ENCODE data around the gene PLPP2.

Gene PLPP2

DNA sequence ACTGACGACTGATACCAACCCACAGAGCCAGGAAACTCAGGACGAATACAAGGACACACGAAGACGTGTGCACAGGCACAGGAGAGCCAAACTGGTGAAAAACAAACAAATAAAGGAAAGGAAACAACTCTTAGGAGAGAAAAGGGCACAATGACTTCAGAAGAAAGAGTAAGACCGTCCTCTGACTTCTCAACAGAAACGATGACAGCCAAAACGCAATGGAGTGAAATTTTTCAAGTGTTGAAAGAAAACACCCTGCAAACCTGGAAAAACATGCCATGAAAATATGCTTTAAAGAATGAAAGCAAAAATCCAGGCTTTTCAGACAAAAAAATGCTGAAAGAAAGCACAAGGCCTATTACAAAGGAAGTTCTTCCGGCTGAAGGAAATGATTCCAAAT lies 24.6 kb upstream of the PLPP2 start:
- DNase-seq (ENCODE audit: low read depth in 2 of 2) = no peak

DNA sequence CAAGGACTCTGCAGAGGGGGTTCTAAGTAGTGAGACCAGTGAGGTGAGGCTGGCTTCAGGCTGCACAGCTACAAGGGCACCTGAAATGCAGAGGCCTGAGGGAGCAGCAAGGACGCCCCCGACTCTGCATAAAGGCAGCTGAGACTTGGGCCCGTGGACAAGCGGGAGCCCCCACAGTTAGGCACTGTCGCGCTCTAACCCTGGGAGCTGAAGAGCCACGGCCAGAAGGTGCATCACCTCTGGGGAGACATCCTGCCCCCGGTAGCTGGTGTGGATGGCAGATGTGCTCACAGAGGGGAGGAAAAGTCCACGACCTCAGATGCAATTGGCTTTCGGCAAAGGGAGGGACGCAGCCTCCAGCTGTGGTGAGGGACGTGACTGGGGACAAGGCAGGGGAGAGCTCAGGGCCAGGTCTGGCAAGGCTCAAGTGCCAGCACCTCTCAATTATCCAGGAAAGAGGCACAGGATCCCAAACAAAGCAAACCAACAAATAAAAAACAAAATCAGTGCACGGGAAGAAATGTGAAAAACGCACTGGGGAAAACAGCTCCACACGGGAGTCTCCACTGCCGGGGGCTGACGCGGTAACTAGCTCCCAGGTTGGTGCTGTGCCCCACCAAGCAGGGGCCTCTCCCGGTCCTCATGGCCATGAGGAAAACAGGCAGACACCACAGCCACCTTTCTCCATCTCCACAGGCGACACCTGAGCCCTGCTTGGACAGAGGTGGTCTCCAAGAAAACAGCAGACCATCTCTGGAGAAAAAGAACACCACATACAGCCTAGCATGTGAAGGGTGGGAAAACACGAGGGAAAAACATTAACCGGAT lies 23.0 kb upstream of the PLPP2 start:
- no peak for DNase-seq (ENCODE audit: low read depth in 2 of 2)

DNA sequence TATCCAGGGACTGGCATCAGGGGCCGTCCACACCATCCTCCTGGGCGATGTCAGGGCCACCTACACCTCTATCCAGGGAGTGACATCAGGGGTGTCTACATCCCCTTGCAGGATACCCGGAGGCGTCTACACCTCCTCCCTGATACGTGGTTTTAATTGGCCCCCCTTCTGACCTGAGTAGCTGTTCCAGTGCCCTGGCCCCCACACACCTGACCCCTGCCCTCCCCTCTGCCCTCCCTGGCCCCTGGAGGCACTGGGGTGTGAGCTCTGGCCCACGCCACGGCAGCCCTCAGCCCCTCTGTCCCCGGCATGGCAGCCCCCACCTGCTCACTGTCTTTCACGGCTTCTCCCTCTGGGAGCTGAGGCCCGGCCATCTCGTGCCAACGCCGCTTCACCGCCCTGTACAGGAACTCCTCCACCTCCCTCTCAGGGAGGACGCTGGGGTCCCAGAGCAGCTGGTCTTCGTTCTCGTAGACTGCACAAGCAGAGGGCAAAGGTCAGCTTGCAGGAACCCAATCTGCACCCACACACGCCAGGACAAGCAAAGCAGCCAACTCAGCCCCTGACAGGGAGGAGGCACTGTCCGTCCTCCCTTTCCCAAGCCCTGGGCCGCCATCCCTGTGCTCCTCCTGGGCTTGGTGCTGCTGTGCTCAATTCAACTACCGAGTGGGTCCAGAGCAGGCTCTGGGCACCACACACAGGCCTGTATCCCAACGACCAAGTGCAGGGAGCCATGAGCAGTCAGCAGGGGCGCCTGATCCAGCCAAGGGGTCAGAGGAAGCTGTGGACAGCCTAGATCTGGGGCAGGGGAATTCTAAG lies 22.2 kb upstream of the PLPP2 start:
- DNase-seq (ENCODE audit: low read depth in 2 of 2) = no peak

DNA sequence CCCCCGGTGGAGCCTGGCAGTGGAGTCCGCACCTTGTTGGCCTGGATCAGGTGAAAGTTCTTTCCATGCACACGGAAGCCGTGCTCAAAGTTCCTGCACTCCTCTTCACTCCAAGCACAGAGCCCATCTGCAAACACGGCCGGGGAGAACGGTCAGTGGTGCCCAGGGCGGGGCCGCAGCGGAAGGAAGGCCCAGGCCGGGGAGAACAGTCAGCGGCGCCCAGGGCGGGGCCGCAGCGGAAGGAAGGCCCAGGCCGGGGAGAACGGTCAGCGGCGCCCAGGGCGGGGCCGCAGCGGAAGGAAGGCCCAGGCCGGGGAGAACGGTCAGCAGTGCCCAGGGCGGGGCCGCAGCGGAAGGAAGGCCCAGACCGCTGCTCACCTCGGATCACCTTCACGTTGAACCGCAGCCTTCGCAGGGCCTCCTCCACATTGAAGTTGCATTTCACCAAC lies 20.6 kb upstream of the PLPP2 start:
- DNase-seq (ENCODE audit: low read depth in 2 of 2) = no peak

DNA sequence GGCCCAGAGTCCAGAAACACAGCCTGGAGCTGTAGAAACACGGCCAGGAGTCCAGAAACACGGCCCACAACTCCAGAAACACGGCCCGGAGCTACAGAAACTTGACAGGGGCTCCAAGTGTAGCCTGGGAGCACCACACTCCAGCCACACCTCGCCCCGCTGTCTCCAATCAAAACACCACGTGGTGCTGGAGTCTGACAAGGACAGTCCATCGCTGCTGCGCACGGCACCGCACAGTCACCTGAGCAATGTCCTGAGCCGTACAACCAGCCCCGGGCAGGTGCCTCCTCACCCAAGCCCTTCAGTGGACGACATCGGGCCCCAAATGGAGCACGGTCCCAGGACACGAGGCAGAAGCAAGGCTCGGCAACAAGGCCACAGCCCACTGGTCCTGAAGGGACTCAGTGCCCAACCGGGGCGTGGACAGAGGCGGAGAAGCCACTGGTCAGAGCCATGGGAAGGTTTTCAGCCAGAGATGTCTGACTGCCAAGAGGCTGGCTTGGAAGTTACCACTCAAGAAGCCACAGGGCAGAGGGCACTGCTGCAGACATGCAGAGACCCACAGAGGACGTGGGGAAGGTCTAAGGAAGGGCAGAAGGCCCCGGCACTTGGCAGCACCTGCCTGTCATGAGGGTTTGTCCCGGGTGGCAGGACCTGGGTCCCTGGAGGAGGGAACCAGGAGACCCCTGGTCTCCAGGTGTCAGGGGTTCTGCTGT lies 19.7 kb upstream of the PLPP2 start:
- DNase-seq (ENCODE audit: low read depth in 2 of 2) = no peak

DNA sequence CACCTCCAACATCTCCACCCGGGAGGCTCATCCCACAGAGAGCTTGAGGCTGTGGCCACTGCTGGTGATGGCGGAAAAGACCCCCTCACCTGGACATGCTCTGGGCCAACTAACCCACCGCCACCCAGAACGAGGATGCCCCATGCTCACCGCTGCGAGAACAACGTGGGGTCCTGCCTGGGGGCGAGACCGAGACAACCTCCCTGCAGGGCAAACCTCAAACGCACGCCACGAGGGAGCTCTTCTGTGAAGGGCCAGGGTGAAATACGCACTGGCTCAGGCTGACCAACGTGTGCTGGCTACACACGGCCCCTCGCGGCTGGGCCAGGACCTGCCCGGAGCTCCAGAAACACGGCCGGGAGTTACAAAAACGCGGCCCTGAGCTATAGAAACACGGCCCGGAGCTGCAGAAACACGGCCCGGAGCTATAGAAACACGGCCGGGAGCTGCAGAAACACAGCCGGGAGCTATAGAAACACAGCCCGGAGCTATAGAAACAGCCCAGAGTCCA lies 19.0 kb upstream of the PLPP2 start:
- DNase-seq (ENCODE audit: low read depth in 2 of 2) = no peak

DNA sequence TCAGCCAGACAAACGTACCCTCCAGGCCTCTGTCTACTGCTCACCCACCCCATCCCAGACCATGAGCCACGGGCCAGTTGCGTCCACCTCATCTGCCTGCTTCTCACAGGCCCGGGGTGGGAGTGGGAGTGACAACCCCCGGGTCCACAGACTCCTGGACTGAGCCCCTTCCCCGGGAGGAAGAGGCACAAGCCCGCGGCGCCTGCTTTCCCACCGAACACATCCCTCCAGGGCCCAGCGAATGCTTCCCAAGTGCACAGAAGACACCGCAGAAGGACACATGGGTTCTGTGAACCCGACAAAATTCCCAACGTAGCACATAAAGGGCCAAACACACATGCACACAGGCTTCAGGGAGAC lies 18.0 kb upstream of the PLPP2 start:
- no peak for DNase-seq (ENCODE audit: low read depth in 2 of 2)

DNA sequence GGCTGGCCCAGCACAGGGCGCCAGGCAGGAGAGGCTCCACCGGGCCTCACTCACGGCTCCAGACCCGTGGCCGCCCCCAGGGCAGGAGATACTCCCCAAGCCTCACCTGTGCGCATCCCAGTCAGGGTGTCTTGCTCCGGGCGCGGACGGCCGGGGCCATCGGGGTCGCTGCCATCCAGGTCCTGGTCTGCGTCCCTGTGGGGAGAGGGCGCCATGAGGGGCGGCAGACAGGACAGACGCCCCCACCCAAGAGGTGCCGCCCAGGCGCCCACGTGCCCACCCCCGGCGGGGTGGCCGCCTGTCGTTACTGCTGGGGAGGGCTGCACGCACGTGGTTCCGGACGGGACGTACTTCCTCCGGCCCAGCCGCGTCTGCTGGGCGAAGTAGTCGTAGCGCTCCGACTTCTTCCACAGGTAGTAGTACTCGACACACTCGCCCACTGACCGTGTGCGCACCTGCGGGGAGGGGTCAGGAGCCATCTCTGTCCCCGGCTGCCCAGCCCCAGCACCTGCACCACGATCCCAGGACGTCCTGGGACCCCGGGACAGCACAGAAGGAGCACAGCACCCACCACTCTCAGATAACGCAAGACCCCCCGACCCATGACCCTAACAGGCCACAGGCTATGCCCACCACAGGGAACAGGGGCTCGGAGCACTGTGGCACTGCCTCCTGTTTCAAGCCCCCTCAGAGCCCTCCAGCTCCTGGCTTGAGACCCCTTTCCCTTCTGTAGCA lies 17.4 kb upstream of the PLPP2 start:
- DNase-seq (ENCODE audit: low read depth in 2 of 2) = no peak

DNA sequence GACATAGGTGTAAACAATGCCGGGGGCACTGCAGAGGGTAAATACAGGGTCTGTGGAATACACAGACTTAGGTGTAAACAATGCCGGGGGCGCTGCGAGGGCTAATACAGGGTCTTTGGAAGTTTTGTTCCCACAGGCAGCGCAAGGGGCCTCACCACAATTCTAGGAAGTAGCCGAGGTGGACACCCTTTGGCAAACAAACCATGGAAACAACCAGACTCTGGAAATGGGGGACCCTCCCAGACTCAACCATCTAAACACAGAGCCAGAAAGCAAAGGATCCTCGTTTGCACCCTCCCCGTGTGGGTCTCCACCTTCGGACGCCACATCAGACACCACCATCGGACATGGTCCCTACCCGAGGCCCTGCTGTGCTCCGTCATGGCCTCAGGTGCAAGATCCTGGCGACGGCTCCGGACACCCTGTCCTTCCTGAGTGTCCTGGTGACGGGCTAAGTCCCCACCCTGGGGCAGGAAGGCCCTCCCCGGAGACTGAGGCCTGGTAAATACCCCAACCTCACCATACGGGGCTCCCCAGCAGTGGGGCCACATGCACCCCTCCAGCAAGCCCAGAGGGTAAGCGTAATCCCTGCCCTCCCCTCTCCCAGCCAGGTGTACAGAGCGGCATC lies 16.7 kb upstream of the PLPP2 start:
- DNase-seq (ENCODE audit: low read depth in 2 of 2) = no peak

DNA sequence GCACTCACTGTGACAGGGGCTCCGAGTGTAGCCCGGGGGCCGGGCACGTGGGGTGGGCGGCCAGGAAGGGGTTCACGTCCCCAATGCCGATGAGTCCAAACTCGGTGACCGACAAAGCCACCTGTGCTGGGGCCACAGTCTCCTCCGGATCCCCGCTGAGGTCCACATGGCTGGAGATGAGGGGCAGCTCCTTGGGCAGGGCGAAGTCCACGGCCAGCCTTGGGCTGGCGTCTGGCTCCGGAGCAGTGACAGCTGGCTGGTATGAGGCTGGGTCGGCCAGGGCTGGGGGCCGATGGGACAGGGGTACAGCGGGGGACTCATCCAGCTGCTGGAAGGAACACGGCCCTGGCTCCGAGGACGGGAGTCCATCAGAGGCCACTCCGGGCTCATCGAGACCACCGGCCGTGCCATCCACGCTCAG lies 15.9 kb upstream of the PLPP2 start:
- DNase-seq (ENCODE audit: low read depth in 2 of 2) = no peak

DNA sequence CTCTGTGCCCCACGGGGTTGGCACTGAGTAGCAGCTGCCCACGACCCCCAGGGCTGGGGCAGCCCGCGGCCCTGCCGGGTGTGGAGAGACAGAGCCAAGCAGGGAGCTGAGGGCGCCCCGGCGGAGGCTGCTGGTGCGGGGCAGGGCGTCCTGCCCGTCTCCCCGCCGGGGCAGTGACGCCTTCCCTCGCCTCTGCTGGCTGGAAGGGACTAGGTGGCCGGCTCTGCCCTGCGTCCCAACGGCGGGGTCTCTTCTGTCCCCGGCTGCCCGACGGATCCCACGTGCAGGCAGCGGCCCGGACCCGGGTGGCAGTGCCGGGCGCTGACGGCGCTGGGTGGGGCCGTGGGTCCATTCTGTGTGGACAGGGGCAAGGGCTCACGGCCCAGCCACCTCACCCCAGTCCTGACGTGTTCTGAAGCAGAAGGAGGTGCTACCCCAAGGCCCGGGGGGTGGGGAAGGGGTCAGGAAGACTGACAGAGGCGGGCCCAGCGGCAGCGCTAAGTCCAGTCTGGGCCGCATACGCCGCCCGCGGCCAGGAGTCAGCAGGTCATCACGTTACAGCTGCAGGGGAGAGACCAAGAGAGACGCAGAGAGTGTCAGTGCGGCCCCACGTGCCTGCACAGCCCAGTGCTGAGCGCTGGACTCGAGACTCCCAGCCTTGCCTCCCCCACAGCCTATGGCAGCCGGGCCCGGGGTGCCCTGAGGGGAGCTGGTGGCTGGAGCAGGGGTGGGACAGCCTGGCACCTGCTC lies 15.1 kb upstream of the PLPP2 start:
- no peak for DNase-seq (ENCODE audit: low read depth in 2 of 2)

DNA sequence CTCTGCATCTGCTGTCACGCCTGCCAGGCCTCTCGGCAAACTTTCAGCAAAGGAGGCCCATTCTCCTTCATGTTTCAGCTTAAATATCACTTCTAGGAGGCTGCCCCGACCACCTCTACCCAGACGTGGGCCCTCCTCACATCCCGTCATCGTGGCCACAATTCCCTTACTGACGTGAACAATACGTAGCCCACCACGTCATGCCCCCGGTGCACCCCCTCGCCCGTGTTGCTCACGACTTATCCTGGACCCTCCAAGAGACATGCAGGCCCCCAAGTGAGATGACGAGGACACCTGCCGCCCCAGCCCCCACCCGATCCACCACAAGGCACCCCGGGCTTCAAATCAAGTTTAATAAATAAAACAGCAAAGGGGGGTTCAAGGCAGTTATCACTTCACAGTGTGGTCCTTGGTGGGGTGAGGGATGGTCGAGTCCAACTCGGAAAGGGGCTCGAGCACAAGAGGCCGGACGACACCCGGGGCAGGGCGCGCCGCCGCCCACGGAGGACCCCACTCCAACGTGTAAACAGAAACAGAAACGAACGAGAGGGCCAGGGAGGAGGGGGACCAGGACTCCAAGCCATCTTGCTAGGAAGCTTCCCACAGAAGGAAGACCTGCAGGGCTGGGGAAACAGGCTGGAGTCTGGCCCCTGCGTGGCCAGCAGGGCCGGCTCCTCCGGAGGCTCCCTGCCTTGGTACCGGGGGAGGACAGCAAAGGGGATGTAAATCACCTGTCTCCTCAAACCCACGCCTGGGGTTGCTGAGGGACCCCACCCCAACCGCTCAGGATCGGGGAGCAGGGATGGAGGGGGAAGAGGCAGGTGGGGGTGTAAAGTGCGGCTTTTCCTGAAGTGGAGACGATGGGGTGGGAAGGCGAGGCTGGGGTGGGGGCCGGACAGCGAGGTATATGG lies 14.3 kb upstream of the PLPP2 start:
- DNase-seq (ENCODE audit: low read depth in 2 of 2) = no peak

DNA sequence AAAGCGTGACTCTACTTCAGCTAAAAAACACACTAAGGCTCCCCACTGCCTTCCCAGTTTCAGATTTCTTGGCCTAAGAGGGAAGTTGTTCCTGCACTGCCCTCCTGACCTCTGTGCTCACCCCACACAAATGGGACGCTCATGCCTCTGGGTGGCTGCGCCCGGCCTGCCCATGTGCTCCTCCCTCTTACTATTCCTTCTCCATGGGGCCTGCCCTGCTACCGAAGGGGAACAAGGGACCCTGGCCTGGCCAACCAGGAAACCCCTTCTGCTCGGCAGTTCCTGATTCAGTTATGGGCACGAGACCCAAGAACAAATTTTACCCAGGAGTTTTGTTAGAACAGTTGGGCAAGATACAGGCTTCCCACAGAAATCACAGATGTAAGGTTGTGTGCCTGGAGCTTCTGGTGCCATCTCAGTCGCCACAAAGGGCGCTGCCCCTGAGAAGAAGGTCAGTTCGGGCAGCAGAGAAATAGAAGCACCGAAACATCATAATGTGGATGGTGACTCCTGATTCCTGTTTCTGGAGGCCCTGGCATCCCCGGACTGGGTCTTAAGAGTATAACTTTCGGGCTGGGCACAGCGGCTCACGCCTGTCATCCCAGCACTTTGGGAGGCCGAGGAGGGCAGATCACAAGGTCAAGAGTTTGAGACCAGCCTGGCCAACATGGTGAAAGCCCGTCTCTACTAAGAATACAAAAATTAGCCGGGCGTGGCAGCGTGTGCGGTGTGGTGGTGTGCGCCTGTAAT lies 5.4 kb upstream of the PLPP2 start:
- no peak for DNase-seq (ENCODE audit: low read depth in 2 of 2)

DNA sequence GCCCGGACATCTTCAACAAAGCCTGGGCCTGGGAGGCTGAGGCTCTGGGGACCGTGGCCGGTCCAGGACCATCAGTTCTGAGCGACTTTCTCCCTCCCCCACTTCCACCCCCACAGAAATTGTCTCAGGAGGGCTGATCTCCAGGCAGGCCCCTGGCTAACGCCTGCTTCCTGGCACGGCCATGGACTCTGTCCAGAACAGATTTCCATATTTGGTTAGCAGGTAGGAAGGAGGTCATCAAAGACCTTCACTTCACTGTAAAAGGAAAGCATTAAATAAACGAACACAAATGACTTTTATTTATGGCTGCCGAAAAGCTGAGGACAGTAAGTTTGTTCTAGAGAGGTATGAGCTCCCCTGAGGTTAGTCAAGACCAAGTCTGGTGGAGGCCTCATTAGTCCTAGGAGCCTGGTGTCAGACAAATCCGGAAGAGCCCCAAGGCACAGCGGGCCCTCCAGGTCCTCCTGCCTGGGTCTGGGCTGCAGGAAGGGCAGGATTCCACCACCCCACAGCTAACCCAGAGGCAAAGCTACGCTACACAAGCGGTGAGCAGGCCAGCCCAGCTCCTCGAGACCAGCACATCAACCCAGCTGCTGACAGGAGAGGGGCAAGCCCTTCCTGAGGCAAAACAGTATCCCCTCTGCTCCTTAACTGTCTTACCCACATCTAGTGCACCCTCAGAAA lies 4.6 kb upstream of the PLPP2 start:
- no peak for DNase-seq (ENCODE audit: low read depth in 2 of 2)

DNA sequence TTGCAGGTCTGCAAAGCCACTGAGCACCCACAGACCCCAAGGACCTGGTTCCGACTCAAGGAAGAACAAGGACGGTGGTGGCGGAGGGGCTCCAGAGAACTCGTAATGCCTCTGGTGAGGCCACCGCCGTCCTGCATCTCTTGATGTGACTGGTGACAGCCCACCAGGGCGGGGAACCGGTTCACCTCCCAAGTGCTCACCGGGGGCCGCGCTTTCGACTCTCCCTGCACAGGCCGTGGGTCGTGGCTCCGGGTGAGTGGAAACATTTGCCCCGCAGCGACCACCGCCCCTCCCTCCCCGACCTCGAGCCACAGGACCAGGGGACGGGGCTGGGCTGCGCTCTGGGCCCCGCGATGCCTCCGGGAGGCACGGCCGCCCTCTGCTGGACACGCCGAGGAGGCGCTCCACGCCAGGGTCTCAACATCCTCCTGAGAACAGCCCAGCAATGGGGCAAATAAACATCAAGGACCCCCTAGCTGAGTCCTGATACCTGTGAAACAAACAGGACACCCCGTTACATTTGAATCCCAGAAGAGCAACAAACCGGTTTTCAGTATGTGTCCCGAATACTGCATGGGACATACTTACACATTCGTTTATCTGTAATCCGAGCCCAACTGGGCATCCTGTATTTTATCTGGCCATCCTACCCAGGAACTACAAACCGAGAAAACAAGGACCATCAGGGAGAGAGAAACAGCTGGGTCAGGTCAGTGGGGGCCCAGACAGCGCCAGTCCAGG lies 3.9 kb upstream of the PLPP2 start:
- no peak for DNase-seq (ENCODE audit: low read depth in 2 of 2)

DNA sequence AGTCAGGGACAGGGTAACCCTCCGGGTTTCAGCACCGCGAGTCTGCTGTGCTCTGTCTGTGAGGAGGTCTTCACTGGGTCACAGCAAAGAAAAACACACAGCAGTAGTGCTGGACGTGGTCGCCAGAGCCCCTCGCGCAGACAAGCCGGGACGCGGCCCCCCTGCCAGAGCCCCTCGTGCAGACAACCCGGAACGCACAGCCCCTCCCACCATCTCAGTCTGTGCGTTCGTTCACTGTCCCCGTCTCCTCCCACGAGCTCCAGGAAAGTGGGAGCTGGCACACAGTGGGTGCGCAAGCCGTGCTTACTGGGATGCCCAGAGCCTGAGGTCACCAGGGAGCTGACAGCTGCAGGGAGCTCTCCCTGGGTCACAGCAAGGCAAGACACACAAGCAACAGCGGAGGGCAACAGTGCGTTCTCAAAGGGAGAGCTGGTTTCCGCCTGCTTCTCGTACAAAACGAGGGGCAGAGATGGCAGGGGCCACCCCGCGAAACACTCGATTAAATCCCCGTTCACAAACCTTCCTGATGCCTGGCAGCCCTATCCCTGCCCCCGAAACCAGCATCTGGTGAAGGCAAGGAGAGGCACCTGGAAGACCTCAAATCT lies 3.2 kb upstream of the PLPP2 start:
- no peak for DNase-seq (ENCODE audit: low read depth in 2 of 2)

All from activated CD8-positive, alpha-beta memory T cell treated with anti-CD3 and anti-CD28 coated beads for 4 hours (primary cell).